Mesenchymal stem cell (in vitro differentiated cells and primary cell): ENCODE results near the gene ATXN7.

Source experiments
- DNase-seq: peaks from one replicate; pipeline ENCODE4 v3.0.0-alpha.2; 2013
- H2AFZ ChIP-seq: one replicate; pipeline ENCODE4 v1.6.1; 2013; ENCODE audit warnings: low read depth, mild to moderate bottlenecking, control low read depth, inconsistent platforms, low read length, moderate library complexity
- H2AK5ac ChIP-seq: 2 replicates; pipeline ENCODE4 v1.6.1; 2013; ENCODE audit warnings: low read length, moderate library complexity, mild to moderate bottlenecking, inconsistent platforms; ENCODE audit not compliant: severe bottlenecking
- H2BK120ac ChIP-seq: one replicate; pipeline ENCODE4 v1.6.1; 2013; ENCODE audit warnings: low read depth, mild to moderate bottlenecking, inconsistent platforms, low read length, moderate library complexity
- H2BK12ac ChIP-seq, 2 experiments: one replicate each; pipeline ENCODE4 v1.6.1; 2013; ENCODE audit warnings: inconsistent platforms in 2 of 2, low read length in 2 of 2, mild to moderate bottlenecking in 2 of 2, moderate library complexity in 2 of 2, control low read depth in 1 of 2
- H2BK15ac ChIP-seq: one replicate; pipeline ENCODE4 v1.6.1; 2013; ENCODE audit warnings: mild to moderate bottlenecking, low read depth, inconsistent platforms; ENCODE audit not compliant: poor library complexity, severe bottlenecking
- H2BK5ac ChIP-seq: 2 replicates; pipeline ENCODE4 v1.6.1; 2013; ENCODE audit warnings: low read depth, mild to moderate bottlenecking, low read length, control low read depth, inconsistent platforms; ENCODE audit not compliant: poor library complexity, severe bottlenecking
- H3K14ac ChIP-seq, 2 experiments: one replicate each; pipeline ENCODE4 v1.6.1; 2013; ENCODE audit warnings: inconsistent platforms in 2 of 2, low read length in 2 of 2, control low read depth in 1 of 2, mild to moderate bottlenecking in 1 of 2, moderate library complexity in 1 of 2
- H3K18ac ChIP-seq, 2 experiments: one replicate each; pipeline ENCODE4 v1.6.1; 2013; ENCODE audit warnings: inconsistent platforms in 2 of 2, low read length in 2 of 2, control low read depth in 1 of 2, low read depth in 1 of 2, mild to moderate bottlenecking in 1 of 2
- H3K23ac ChIP-seq, 2 experiments: one replicate each; pipeline ENCODE4 v1.6.1; 2013; ENCODE audit warnings: inconsistent platforms in 2 of 2, low read length in 2 of 2, mild to moderate bottlenecking in 2 of 2, moderate library complexity in 2 of 2, control low read depth in 1 of 2
- H3K27ac ChIP-seq: 2 replicates; pipeline ENCODE4 v1.5.1; 2013; ENCODE audit warnings: mild to moderate bottlenecking, moderate library complexity, low read length, control low read depth, inconsistent platforms; ENCODE audit not compliant: poor library complexity, severe bottlenecking
- H3K27me3 ChIP-seq, 2 experiments: 2 replicates each; pipeline versions ENCODE4 v1.6.1 to v1.7.0; 2013; ENCODE audit warnings: low read length in 2 of 2, mild to moderate bottlenecking in 2 of 2, moderate library complexity in 2 of 2, control low read depth in 1 of 2, inconsistent platforms in 1 of 2; ENCODE audit not compliant: control insufficient read depth in 1 of 2, insufficient read depth in 1 of 2
- H3K36me3 ChIP-seq, 2 experiments: 2 replicates each; pipeline versions ENCODE4 v1.6.1 to v1.7.0; 2013; ENCODE audit warnings: low read length in 2 of 2, control low read depth in 1 of 2, inconsistent platforms in 1 of 2, low read depth in 1 of 2, mild to moderate bottlenecking in 1 of 2; ENCODE audit not compliant: insufficient read depth in 2 of 2, control insufficient read depth in 1 of 2
- H3K4ac ChIP-seq, 2 experiments: one replicate each; pipeline ENCODE4 v1.6.1; 2013; ENCODE audit warnings: inconsistent platforms in 2 of 2, low read length in 2 of 2, mild to moderate bottlenecking in 2 of 2, moderate library complexity in 2 of 2, control low read depth in 1 of 2, low read depth in 1 of 2
- H3K4me1 ChIP-seq: 2 replicates; pipeline ENCODE4 v1.6.1; 2013; ENCODE audit warnings: low read depth, low read length, control low read depth; ENCODE audit not compliant: control insufficient read depth, insufficient read depth
- H3K4me2 ChIP-seq: 2 replicates; pipeline ENCODE4 v1.6.1; 2013; ENCODE audit warnings: low read length, mild to moderate bottlenecking, inconsistent platforms; ENCODE audit not compliant: poor library complexity, severe bottlenecking
- H3K4me3 ChIP-seq, 2 experiments: 2 replicates each; pipeline versions ENCODE4 v1.5.1 to v1.7.0; 2013; ENCODE audit warnings: low read length in 2 of 2, mild to moderate bottlenecking in 2 of 2, control low read depth in 1 of 2, low read depth in 1 of 2; ENCODE audit not compliant: insufficient read depth in 1 of 2
- H3K79me1 ChIP-seq: replicated peaks from 2 replicates; pipeline ENCODE4 v1.6.1; 2013; ENCODE audit warnings: mild to moderate bottlenecking, control low read depth, low read length, inconsistent platforms; ENCODE audit not compliant: poor library complexity, severe bottlenecking
- H3K9ac ChIP-seq: 2 replicates; pipeline ENCODE4 v1.7.0; 2013; ENCODE audit warnings: mild to moderate bottlenecking, low read length, moderate library complexity
- H3K9me3 ChIP-seq: 2 replicates; pipeline ENCODE4 v1.7.0; 2013; ENCODE audit warnings: mild to moderate bottlenecking, low read length; ENCODE audit not compliant: control insufficient read depth
- H4K8ac ChIP-seq: one replicate; pipeline ENCODE4 v1.6.1; 2013; ENCODE audit warnings: inconsistent platforms, mild to moderate bottlenecking, low read length, moderate library complexity
- H4K91ac ChIP-seq: one replicate; pipeline ENCODE4 v1.6.1; 2013; ENCODE audit warnings: mild to moderate bottlenecking, low read length, inconsistent platforms
- WGBS: methylation state at CpG from one replicate; pipeline ENCODE4 v1.1.7; 2013; ENCODE audit warnings: mixed read lengths; 5-methylcytosine and 5-hydroxymethylcytosine counted together

Gene ATXN7

GRCh38 chr3:63976872-63977200 lies 113.2 kb downstream of the ATXN7 start:
- Histone ChIP-seq H4K91ac (no peak overlapping the region), H4K8ac (no peak overlapping the region), H3K79me1 (peaks cover 36% of the 10 kb centered on the region), H3K4me1 (peaks cover 8% of the 10 kb centered on the region), H2BK5ac (no peak overlapping the region), H2BK15ac (no peak overlapping the region), H2AFZ (no peak overlapping the region), H2AK5ac (no peak overlapping the region), H3K36me3 (peaks cover 11 to 40% of the 10 kb centered on the region in 2 experiments), H3K27ac (no peak overlapping the region), H3K4ac (no peak overlapping the region), H3K14ac (no peak overlapping the region), H3K18ac (no peak overlapping the region), H3K9me3 (no peaks in the 10 kb centered on the region), H3K4me3 (peak overlapping the region in 1 of 2 experiments; percentile 45), H2BK12ac (peak overlapping the region in 1 of 2 experiments; percentile 80), H3K23ac (no peak overlapping the region), H3K27me3 (no peaks in the 10 kb centered on the region), H3K4me2 (no peak overlapping the region), H2BK120ac (no peak overlapping the region), H3K9ac (peak overlapping the region; percentile 91)
- 90% methylated on average over 2 of the region's 2 CpGs for WGBS
- DNase-seq = no peak

- H3K9me3 ChIP-seq = no peaks in the 10 kb centered on the region
- no peak overlapping the region for H2BK120ac ChIP-seq
- H2BK15ac ChIP-seq = no peak overlapping the region
- H3K14ac ChIP-seq = no peak overlapping the region
- H2AFZ ChIP-seq = no peak overlapping the region
- no peak overlapping the region for H3K18ac ChIP-seq
- peak overlapping the region; percentile 91 for H3K9ac ChIP-seq
- DNase-seq = no peak
- 89% methylated on average over 4 of the region's 4 CpGs for WGBS
- no peak overlapping the region for H3K23ac ChIP-seq
- H4K8ac ChIP-seq = no peak overlapping the region
- no peak overlapping the region for H3K4ac ChIP-seq
- H2BK12ac ChIP-seq = peak overlapping the region in 1 of 2 experiments; percentile 19
- no peaks in the 10 kb centered on the region for H3K27me3 ChIP-seq
- H3K79me1 ChIP-seq = peaks cover 42% of the 10 kb centered on the region
- no peak overlapping the region for H3K27ac ChIP-seq
- peaks cover 14 to 50% of the 10 kb centered on the region in 2 experiments for H3K36me3 ChIP-seq
- H4K91ac ChIP-seq = no peak overlapping the region
- no peak overlapping the region for H3K4me2 ChIP-seq
- H2BK5ac ChIP-seq = no peak overlapping the region
- H3K4me1 ChIP-seq = peaks cover 7% of the 10 kb centered on the region
- H3K4me3 ChIP-seq = peak overlapping the region in 1 of 2 experiments; percentile 10
- H2AK5ac ChIP-seq = no peak overlapping the region
Measured at GRCh38 chr3:63977893-63978292, 114.2 kb downstream of the ATXN7 start.

GRCh38 chr3:63979093-63979885 lies 115.6 kb downstream of the ATXN7 start:
- Histone ChIP-seq H2BK12ac (no peak overlapping the region), H3K14ac (no peak overlapping the region), H4K8ac (no peak overlapping the region), H3K4me1 (peaks cover 4% of the 10 kb centered on the region), H3K9ac (no peak overlapping the region), H2BK15ac (no peak overlapping the region), H2AFZ (no peak overlapping the region), H2BK120ac (no peak overlapping the region), H3K4me2 (no peak overlapping the region), H3K79me1 (peaks cover 32% of the 10 kb centered on the region), H3K9me3 (no peaks in the 10 kb centered on the region), H3K4me3 (no peak overlapping the region), H3K27ac (no peak overlapping the region), H3K4ac (no peak overlapping the region), H3K18ac (no peak overlapping the region), H3K36me3 (peaks cover 11 to 45% of the 10 kb centered on the region in 2 experiments), H4K91ac (no peak overlapping the region), H3K27me3 (no peaks in the 10 kb centered on the region), H3K23ac (no peak overlapping the region), H2AK5ac (no peak overlapping the region), H2BK5ac (no peak overlapping the region)
- DNase-seq = no peak
- 95% methylated on average over 12 of the region's 12 CpGs for WGBS

GRCh38 chr3:63980019-63980418 lies 116.4 kb downstream of the ATXN7 start:
- Histone ChIP-seq H4K8ac (no peak overlapping the region), H3K18ac (no peak overlapping the region)

More at GRCh38 chr3:63980019-63980418, 116.4 kb downstream of the ATXN7 start:
- Histone ChIP-seq H3K4me1 (peaks cover 4% of the 10 kb centered on the region), H2BK12ac (no peak overlapping the region), H3K27me3 (no peaks in the 10 kb centered on the region), H3K36me3 (peaks cover 11 to 49% of the 10 kb centered on the region in 2 experiments), H2AK5ac (no peak overlapping the region), H3K4ac (no peak overlapping the region), H2BK15ac (no peak overlapping the region), H3K23ac (no peak overlapping the region), H3K4me2 (no peak overlapping the region), H2BK120ac (no peak overlapping the region), H3K9me3 (no peaks in the 10 kb centered on the region), H3K4me3 (no peak overlapping the region), H2AFZ (no peak overlapping the region), H4K91ac (no peak overlapping the region), H3K14ac (no peak overlapping the region), H3K79me1 (peaks cover 29% of the 10 kb centered on the region), H3K9ac (no peak overlapping the region), H2BK5ac (no peak overlapping the region), H3K27ac (no peak overlapping the region)
- WGBS = 100% methylated on average over 2 of the region's 2 CpGs
- no peak for DNase-seq
